Fibroblast of mammary gland (primary cell): ENCODE data around the gene SCGB2B2.
"Not testable (repeated sequence)": the region's sequence is repeated elsewhere in the genome, so short reads cannot be mapped to it uniquely, and the experiment has no call there.

Experiments
- DNase-seq: peaks from one replicate; pipeline ENCODE4 v3.0.0-alpha.2; 2010; ENCODE audit warnings: low read depth
- H3K4me3 ChIP-seq: 2 replicates; pipeline ENCODE4 v1.5.1; 2011; ENCODE audit warnings: low read depth, mild to moderate bottlenecking, low read length, moderate library complexity; ENCODE audit not compliant: control insufficient read depth
- TF ChIP-seq, protein P1 (sequence below): conservative IDR thresholded peaks from 2 replicates; pipeline ENCODE4 v1.5.1; 2011; ENCODE audit warnings: low read depth, low read length, inconsistent platforms; ENCODE audit not compliant: control insufficient read depth, insufficient read depth

The SCGB2B2 gene

DNA sequence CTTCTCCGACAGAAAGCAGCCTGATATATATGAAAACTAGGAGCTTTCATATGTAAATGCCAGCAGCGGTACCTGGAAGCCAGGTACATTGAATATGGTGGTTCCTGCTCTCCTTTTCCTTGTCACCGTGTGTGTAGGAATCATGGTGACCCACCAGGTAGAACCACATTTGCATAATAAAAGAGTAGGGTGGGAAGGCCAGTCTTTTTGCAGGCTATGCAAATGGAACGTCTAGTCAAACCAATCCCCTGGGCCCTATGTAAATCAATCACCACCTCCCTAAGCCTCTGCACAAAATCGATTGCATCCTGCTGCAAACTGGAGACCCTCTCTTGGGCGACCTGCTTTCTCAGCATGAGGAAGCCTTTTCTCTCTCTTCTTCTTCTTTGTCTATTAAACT, 34.9 kb upstream of the SCGB2B2 start:
- TF ChIP-seq, protein P1, sequence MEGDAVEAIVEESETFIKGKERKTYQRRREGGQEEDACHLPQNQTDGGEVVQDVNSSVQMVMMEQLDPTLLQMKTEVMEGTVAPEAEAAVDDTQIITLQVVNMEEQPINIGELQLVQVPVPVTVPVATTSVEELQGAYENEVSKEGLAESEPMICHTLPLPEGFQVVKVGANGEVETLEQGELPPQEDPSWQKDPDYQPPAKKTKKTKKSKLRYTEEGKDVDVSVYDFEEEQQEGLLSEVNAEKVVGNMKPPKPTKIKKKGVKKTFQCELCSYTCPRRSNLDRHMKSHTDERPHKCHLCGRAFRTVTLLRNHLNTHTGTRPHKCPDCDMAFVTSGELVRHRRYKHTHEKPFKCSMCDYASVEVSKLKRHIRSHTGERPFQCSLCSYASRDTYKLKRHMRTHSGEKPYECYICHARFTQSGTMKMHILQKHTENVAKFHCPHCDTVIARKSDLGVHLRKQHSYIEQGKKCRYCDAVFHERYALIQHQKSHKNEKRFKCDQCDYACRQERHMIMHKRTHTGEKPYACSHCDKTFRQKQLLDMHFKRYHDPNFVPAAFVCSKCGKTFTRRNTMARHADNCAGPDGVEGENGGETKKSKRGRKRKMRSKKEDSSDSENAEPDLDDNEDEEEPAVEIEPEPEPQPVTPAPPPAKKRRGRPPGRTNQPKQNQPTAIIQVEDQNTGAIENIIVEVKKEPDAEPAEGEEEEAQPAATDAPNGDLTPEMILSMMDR, result no peak
- H3K4me3 ChIP-seq, result no peak overlapping the region
- no peak for DNase-seq

DNA sequence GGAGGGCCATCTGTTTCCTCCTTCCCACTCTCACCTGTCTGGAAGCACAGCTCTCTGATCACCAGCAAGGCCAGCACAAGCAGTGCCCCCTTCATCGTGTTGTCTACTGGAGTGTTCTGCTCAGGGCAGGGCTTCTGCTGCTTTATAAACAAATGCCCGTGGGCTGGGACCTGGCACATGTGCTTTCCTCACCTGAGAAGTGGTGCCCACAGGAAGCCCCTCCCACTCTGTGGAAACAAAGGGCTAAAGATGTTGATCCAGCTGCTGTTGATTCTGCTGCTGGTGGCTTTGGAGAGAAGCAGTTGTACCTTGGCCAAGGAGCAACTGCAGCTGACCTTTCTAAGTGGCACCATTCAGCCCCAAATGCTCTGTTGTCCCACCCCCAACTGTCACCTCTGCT, 30.7 kb upstream of the SCGB2B2 start:
- TF ChIP-seq, protein P1, result no peak
- H3K4me3 ChIP-seq, result no peak overlapping the region
- DNase-seq, result no peak

DNA sequence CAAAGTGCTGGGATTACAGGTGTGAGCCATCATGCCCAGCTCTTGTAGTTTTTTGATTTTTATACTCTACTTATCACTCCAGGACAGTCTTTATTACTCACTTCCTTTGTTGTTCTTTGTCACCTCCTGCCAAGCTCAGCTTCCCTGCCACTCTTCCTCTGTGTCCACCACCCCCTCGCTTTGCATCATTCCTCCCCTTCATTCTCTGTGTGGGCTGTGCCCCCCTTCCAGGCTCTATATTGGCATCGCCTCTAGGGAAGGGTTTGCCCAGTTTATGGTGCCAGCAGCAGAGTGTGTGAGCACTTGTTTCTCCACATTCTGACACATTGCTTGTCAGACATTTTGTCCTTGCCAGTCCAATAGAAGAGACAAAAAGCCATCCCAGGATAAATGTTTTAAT, 15.6 kb upstream of the SCGB2B2 start:
- TF ChIP-seq, protein P1, result no peak
- no peak overlapping the region for H3K4me3 ChIP-seq
- no peak for DNase-seq

DNA sequence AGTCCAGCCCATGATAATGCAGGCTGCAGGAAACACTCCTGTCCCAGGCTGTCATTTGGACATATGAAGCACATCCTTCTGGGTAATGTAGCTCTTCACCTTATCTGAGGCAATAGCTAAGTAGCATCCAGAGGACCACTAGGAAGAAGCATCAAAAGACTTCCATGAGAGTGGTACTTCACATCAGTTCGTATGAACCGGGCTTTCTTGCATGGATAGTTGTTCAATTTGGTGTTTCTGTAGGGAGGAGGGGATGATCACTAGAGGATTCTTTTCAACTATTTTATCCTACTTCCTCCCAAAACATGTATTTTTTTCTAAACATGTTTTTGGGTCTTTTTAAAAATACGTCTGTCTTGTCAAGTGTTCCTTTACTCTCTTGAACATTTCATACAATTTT, 13.4 kb upstream of the SCGB2B2 start:
- H3K4me3 ChIP-seq, result no peak overlapping the region
- TF ChIP-seq, protein P1, result no peak
- no peak for DNase-seq

DNA sequence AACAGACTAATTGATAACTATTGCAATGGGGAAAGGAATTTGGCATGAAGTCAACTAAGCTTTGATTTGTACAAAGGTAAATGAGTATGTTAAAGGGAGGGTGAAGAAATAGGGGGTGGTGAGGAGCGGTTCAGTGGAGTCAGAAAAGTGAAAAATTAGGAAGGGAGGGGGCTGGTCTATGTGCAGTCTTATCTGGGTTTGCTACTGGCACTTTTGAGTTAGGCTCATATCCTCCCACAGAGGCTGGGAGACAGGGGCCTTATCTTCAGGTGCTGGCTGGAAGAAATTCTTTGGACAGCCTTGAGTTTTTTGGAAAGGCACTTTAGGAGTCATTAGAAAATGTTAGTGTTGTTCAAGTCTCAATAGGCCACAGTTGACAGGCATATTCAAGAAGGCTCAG, 11.6 kb upstream of the SCGB2B2 start:
- no peak for DNase-seq
- H3K4me3 ChIP-seq, result no peak overlapping the region
- TF ChIP-seq, protein P1, result no peak

DNA sequence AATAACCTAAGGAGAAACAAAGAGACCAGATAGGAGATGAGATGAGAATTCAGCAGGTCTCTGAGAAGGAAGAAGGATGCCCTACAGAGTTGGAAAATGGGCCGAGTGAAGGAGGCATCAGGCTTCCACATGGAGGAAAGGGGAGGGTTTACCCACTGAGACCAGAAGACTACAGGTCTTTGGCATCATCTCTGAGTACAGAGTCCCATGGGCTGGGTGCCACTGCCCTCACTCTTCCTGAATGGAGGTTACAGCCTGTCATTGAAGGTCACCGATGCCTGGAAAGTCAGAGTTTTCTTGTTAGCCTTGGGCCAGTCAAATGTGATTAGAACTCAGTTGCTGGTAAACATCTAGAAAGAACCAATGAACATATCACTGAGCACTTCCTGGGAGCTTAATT, 10.4 kb upstream of the SCGB2B2 start:
- TF ChIP-seq, protein P1, result no peak
- no peak overlapping the region for H3K4me3 ChIP-seq
- no peak for DNase-seq

DNA sequence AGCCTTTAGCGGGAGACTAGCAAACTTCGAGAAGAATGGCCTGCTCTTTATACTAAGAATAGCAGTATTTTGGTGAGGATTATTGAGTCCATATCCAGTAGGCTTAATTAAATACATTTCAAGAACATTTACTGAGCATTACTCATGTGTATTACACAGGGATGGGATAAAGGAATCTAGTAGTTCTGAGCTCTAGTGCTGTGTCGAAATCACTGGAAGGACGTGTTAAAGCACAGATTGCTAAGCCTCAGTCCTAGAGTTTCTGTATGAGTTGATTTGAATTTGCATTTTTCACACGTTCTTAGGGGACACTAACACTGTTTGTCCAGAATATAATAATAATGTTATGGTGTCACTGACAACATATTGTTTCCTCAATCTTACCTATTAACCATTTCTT, 9.5 kb upstream of the SCGB2B2 start:
- no peak for DNase-seq
- no peak overlapping the region for H3K4me3 ChIP-seq
- TF ChIP-seq, protein P1, result no peak

DNA sequence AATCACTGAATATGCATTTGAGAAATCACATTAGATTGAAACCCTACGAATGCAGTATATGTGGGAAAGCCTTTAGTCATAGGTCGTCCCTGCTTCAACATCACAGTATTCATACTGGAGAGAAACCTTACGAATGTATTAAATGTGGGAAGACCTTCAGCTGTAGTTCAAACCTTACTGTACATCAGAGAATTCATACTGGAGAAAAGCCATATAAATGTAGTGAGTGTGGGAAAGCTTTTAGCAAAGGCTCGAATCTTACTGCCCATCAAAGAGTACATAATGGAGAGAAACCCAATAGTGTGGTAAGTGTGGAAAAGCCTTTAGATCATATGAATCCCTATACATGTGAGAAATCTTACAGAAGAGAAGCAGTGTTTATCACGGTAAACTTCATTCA, 8.3 kb upstream of the SCGB2B2 start:
- H3K4me3 ChIP-seq, DNase-seq: not testable (repeated sequence)
